Calu3 (cell line): ENCODE results near the gene FER. TPM values are rescaled to one million over a fixed set of nuclear protein-coding genes. Genes with fewer than 3 reads are reported as not detected.

Experiments used
- BruUV-seq: library from RNA; stranded (reverse); fragments of 400-500 nt; replicated peaks from 2 replicates; lab custom pipeline; 2021; lab: Mats Ljungman, UMichigan
- CTCF ChIA-PET: fragments of 300-600 bp; sonication (Branson Sonifier 250); formaldehyde crosslinking; loops from one replicate; lab custom pipeline; 2022; ENCODE audit warnings: antibody characterized with exemption; lab: Charles Lee
- DNase-seq: peaks from one replicate; pipeline ENCODE4 v3.0.0; 2022
- H3K27ac Mint-ChIP-seq: one replicate; pipeline ENCODE4 v1.8.0; 2022; ENCODE audit warnings: mixed read lengths; ENCODE audit not compliant: unreplicated experiment
- H3K27me3 Mint-ChIP-seq: one replicate; pipeline ENCODE4 v1.8.0; 2022; ENCODE audit warnings: mixed read lengths; ENCODE audit not compliant: unreplicated experiment
- H3K36me3 Mint-ChIP-seq: one replicate; pipeline ENCODE4 v1.8.0; 2022; ENCODE audit warnings: mild to moderate bottlenecking, moderate library complexity, mixed read lengths; ENCODE audit not compliant: insufficient read depth, unreplicated experiment
- H3K4me1 Mint-ChIP-seq: one replicate; pipeline ENCODE4 v1.8.0; 2022; ENCODE audit warnings: mild to moderate bottlenecking, low read depth, mixed read lengths; ENCODE audit not compliant: unreplicated experiment
- H3K4me3 Mint-ChIP-seq: one replicate; pipeline ENCODE4 v1.8.0; 2022; ENCODE audit warnings: mild to moderate bottlenecking, low read depth, moderate library complexity, mixed read lengths; ENCODE audit not compliant: unreplicated experiment
- H3K9me3 Mint-ChIP-seq: one replicate; pipeline ENCODE4 v1.8.0; 2022; ENCODE audit warnings: low read depth, mixed read lengths; ENCODE audit not compliant: unreplicated experiment
- intact Hi-C: fragments of 100-400 bp; cut with micrococcal nuclease; formaldehyde crosslinking; loops from one replicate; pipeline ENCODE4 v1.10.0; 2022; ENCODE audit not compliant: unreplicated experiment
- total RNA-seq: library from RNA; stranded (reverse); gene quantifications from 2 replicates; pipeline ENCODE4 v1.2.3, GENCODE V29; 2022
- TF ChIP-seq, protein P1 (sequence below): fragments of 200-600 bp; IDR thresholded peaks from one replicate; pipeline ENCODE4 v1.8.0; 2022; ENCODE audit warnings: antibody characterized with exemption; ENCODE audit not compliant: unreplicated experiment

FER gene
- total RNA-seq, 1 experiment from 2014 or later, result 32.9 TPM

DNA sequence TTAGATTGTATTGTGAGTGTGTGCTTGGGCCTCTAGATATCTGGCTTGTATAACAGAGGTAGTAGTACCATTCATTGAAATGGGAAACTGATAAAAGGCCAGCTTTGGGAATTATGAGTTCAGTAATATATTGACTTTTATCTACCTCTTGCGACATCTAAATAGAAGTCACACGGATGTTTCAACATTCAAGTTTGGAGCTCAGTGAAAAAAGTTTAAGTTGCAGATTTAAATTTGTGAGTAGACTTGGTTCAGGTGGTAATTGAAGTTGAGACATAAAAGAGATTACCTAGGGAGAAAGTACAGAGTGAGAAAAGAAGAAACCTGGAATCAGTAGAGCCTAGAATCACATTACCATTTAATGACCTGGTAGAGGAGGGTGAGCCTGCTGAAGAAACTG is 189.5 kb downstream of the FER start:
- H3K27ac Mint-ChIP-seq, result no peak overlapping the region
- H3K27me3 Mint-ChIP-seq, result no peaks in the 10 kb centered on the region
- H3K9me3 Mint-ChIP-seq, result no peaks in the 10 kb centered on the region
- DNase-seq, result no peak
- TF ChIP-seq, protein P1, sequence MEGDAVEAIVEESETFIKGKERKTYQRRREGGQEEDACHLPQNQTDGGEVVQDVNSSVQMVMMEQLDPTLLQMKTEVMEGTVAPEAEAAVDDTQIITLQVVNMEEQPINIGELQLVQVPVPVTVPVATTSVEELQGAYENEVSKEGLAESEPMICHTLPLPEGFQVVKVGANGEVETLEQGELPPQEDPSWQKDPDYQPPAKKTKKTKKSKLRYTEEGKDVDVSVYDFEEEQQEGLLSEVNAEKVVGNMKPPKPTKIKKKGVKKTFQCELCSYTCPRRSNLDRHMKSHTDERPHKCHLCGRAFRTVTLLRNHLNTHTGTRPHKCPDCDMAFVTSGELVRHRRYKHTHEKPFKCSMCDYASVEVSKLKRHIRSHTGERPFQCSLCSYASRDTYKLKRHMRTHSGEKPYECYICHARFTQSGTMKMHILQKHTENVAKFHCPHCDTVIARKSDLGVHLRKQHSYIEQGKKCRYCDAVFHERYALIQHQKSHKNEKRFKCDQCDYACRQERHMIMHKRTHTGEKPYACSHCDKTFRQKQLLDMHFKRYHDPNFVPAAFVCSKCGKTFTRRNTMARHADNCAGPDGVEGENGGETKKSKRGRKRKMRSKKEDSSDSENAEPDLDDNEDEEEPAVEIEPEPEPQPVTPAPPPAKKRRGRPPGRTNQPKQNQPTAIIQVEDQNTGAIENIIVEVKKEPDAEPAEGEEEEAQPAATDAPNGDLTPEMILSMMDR, result no peak
- CTCF ChIA-PET, result no interaction called here
- intact Hi-C loops, result no loop called here
- H3K4me1 Mint-ChIP-seq, result no peaks in the 10 kb centered on the region
- no TSS peak for BruUV-seq
- no peaks in the 10 kb centered on the region for H3K36me3 Mint-ChIP-seq
- H3K4me3 Mint-ChIP-seq, result no peak overlapping the region

DNA sequence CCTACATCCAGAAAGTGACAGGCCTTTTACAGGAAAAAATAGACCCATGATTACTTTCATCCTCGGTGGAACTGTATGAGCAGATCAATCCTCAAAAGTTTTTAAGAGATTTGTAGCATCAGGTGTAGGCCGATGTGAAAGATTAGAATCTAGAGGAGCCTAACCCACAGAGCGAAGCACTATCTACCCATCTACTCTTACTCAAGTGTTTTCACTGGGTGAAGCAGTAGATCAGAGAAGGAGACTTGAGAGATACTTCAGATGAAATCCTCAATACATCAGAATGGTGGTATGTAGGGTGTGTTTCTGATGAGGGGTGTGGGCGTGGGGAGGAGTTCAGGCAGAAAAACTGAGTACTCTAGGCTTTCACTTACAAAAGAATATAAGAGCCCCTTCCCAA is 192.8 kb downstream of the FER start:
- Mint-ChIP-seq H3K4me1 (no peaks in the 10 kb centered on the region), H3K27me3 (no peaks in the 10 kb centered on the region), H3K36me3 (no peaks in the 10 kb centered on the region), H3K9me3 (no peaks in the 10 kb centered on the region), H3K27ac (no peak overlapping the region), H3K4me3 (no peak overlapping the region)
- no peak for DNase-seq
- TF ChIP-seq, protein P1, result no peak
- CTCF ChIA-PET, result no interaction called here
- intact Hi-C loops, result loop anchor here (5.0 kb wide), 1 partner anchor 132 kb away; no protein-coding TSS in a partner anchor
- no TSS peak for BruUV-seq

DNA sequence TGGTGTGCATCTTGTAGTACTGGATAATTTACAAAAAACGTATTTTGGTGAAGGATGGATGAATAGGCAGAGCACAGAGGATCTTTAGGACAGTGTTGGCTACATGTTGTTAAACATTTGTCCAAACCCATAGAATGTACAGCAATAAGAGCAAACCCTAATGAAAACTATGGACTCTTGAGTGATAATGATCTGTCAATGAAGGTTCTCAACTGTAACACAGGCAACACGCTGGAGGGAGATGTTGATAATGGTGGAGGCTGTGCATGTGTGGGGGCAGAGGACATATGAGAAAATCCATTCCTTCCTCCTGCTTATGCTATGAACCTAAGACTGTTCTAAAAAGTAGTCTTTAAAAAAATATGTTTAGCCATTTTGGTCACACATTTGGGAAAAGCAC is 194.0 kb downstream of the FER start:
- DNase-seq, result no peak
- intact Hi-C loops, result loop anchor here (5.0 kb wide), 1 partner anchor 131 kb away; no protein-coding TSS in a partner anchor
- Mint-ChIP-seq H3K4me3 (no peak overlapping the region), H3K4me1 (no peaks in the 10 kb centered on the region), H3K36me3 (no peaks in the 10 kb centered on the region), H3K9me3 (no peaks in the 10 kb centered on the region), H3K27ac (no peak overlapping the region), H3K27me3 (no peaks in the 10 kb centered on the region)
- BruUV-seq, result no TSS peak
- CTCF ChIA-PET, result no interaction called here
- TF ChIP-seq, protein P1, result no peak

DNA sequence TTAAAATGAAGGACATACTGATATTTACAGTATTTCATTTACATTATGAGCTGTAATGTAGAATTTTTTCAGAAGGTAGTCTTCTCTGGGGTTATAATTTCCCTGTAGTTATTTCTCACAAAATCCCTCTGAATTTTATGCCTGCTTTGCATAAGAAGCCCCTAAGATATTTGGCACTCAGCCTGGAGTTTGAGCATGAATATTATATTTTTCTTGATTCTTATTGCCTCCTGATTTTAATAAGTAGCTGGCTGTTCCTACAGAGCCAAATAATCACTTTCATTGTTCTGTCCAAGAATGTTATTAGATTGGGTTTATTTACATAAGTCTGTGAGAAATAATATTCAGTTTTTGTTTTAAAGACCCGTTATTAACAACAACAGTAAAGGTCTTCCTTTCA is 195.0 kb downstream of the FER start:
- no peak for DNase-seq
- CTCF ChIA-PET, result no interaction called here
- Mint-ChIP-seq H3K9me3 (no peaks in the 10 kb centered on the region), H3K4me3 (no peak overlapping the region), H3K27me3 (no peaks in the 10 kb centered on the region), H3K27ac (no peak overlapping the region), H3K36me3 (no peaks in the 10 kb centered on the region), H3K4me1 (no peaks in the 10 kb centered on the region)
- TF ChIP-seq, protein P1, result no peak
- intact Hi-C loops, result loop anchor here (5.0 kb wide), 1 partner anchor 130 kb away; no protein-coding TSS in a partner anchor
- BruUV-seq, result no TSS peak
